HG03066 (cell line): ENCODE data around the gene HSPA4.

ENCODE experiments used
- ATAC-seq: cut with Tn5 transposase; IDR thresholded peaks from one replicate; pipeline ENCODE4 v1.9.1; 2021; ENCODE audit warnings: low read depth; ENCODE audit not compliant: unreplicated experiment

The HSPA4 gene

DNA sequence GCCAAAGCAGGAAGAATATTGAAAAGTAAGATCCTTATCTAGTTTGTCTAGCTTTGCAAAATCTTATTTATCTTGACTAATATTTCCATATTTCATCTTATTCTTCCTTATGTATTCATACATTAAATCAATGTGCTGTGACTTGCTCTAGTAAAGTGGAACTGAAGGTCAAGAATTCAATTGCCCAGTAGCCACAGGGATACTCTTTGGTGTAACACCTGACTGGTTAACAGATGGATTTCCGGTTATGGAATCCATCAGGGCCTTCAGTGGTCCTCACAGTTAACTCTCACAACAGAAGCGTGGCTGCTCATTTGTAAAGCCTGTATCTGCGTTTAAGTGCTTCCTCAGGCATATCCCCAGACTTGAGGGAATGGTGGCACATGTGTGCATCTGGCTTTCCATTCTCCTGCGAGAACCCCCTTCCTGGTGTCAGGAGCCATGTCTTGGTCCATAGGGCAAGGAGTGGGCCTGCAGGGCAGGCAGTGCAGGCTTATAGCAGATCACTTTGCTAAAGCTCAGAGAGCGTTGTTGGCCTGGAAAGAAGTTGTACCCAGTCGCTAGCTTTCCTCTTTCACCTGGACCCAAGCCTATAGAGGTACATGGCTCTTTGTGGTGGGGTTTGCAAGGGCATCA lies 99.2 kb downstream of the HSPA4 start:
- ATAC-seq: no peak

DNA sequence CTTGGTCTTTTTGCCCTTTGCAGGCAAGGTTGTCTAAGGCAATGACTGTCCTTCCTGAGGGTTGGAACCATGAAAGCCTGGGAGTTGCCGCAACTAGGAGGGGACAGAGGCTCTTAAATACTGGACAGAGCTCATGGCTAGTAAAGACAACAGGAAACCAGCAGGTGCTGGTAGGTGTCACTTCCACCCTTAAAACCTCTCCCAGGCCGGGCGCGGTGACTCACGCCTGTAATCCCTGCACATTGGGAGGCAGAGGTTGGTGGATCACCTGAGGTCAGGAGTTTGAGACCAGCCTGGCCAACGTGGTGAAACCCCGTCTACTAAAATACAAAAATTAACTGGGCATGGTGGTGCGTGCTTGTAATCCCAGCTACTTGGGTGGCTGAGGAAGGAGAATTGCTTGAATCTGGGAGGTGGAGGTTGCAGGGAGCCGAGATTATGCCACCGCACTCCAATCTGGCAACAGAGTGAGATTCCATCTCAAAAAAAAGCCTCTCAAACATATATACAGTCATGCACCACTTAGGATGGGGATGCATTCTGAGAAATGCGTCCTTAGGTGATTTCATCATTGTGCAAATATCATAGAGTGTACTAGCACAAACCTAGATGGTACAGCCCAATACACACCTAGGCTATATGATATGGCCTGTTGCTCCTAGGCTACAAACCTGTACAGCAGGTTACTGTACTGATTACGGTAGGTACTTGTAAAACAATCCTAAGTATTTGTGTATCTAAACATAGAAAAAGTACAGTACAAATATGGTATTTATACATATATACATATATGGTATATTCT lies 102.7 kb downstream of the HSPA4 start:
- no peak for ATAC-seq

DNA sequence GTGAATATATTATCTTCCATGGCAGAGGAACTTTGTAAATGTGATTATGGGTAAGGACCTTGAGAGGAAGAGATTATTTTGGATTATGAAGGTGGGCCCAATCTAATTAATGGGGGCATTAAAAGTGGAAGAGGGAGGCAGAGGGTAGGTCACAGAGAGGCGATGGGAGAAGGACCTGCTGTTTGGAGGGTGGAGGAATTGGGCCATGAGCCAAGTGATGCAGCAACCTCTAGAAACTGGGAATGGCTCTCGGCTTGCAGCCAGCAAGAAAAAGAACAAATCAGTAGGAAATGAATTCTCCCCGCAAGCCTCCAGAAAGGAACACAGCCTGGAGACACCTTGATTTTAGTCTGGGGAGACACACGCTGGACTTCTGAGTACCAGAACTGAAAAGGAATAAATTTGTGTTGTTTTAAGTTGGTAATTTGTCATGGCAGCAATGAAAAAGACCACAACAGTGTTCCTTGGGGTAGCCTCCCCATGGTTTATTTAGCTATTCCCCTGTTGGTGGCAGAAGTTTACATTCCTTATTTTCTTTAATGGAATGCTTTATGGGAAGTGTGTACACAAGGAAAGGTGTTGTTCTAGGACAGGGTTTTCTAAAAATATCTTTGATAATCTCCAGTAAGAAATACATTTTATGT lies 103.6 kb downstream of the HSPA4 start:
- ATAC-seq: no peak
